Mesendoderm (in vitro differentiated cells): ENCODE measurements around the gene IL2RA.

Source experiments
- DNase-seq: peaks from one replicate; pipeline ENCODE4 v3.0.0; 2013
- H2AK5ac ChIP-seq: 2 replicates; pipeline ENCODE4 v1.6.1; 2013; ENCODE audit warnings: low read length, inconsistent platforms
- H2BK120ac ChIP-seq: 2 replicates; pipeline ENCODE4 v1.6.1; 2013; ENCODE audit warnings: low read depth, mild to moderate bottlenecking, low read length, moderate library complexity, mixed read lengths
- H2BK15ac ChIP-seq: replicated peaks from 2 replicates; pipeline ENCODE4 v1.6.1; 2013; ENCODE audit warnings: low read depth, mild to moderate bottlenecking, moderate library complexity
- H2BK5ac ChIP-seq: 2 replicates; pipeline ENCODE4 v1.6.1; 2013; ENCODE audit warnings: low read length, inconsistent platforms
- H3K18ac ChIP-seq: 2 replicates; pipeline ENCODE4 v1.6.1; 2013; ENCODE audit warnings: mild to moderate bottlenecking, low read length, mixed read lengths
- H3K23ac ChIP-seq: one replicate; pipeline ENCODE4 v1.6.1; 2013; ENCODE audit warnings: low read length
- H3K27ac ChIP-seq: 2 replicates; pipeline ENCODE4 v1.5.1; 2013; ENCODE audit warnings: low read depth, mild to moderate bottlenecking, inconsistent platforms, low read length, moderate library complexity
- H3K27me3 ChIP-seq: 2 replicates; pipeline ENCODE4 v1.6.1; 2013; ENCODE audit warnings: low read length, control low read depth, mild to moderate bottlenecking, inconsistent platforms; ENCODE audit not compliant: insufficient read depth, poor library complexity
- H3K36me3 ChIP-seq: 2 replicates; pipeline ENCODE4 v1.6.1; 2013; ENCODE audit warnings: low read length, inconsistent platforms; ENCODE audit not compliant: control insufficient read depth, insufficient read depth
- H3K4ac ChIP-seq: one replicate; pipeline ENCODE4 v1.6.1; 2013; ENCODE audit warnings: low read depth, mild to moderate bottlenecking, low read length, moderate library complexity
- H3K4me1 ChIP-seq: 2 replicates; pipeline ENCODE4 v1.6.1; 2013; ENCODE audit warnings: low read depth, low read length, inconsistent platforms; ENCODE audit not compliant: control insufficient read depth
- H3K4me2 ChIP-seq: 2 replicates; pipeline ENCODE4 v1.6.1; 2013; ENCODE audit warnings: low read length
- H3K4me3 ChIP-seq: 2 replicates; pipeline ENCODE4 v1.5.1; 2013; ENCODE audit warnings: mild to moderate bottlenecking, low read length
- H3K56ac ChIP-seq: one replicate; pipeline ENCODE4 v1.6.1; 2013; ENCODE audit warnings: low read length
- H3K79me1 ChIP-seq: 2 replicates; pipeline ENCODE4 v1.6.1; 2013; ENCODE audit warnings: low read length, inconsistent platforms
- H3K79me2 ChIP-seq: 2 replicates; pipeline ENCODE4 v1.6.1; 2013; ENCODE audit warnings: mild to moderate bottlenecking, low read length; ENCODE audit not compliant: control insufficient read depth, insufficient read depth
- H3K9ac ChIP-seq: 2 replicates; pipeline ENCODE4 v1.6.1; 2013; ENCODE audit warnings: low read length, inconsistent platforms
- H4K5ac ChIP-seq: one replicate; pipeline ENCODE4 v1.6.1; 2013; ENCODE audit warnings: low read length
- H4K8ac ChIP-seq: one replicate; pipeline ENCODE4 v1.6.1; 2013; ENCODE audit warnings: low read depth, mild to moderate bottlenecking, control low read depth, low read length, moderate library complexity
- WGBS: extraction: QIAGEN DNeasy Blood & Tissue Kit; methylation state at CpG from one replicate; pipeline ENCODE4 v1.1.7; 2013; ENCODE audit warnings: low lambda C conversion rate, missing lambda C conversion rate; ENCODE audit not compliant: insufficient coverage; ENCODE audit errors: extremely low coverage; 5-methylcytosine and 5-hydroxymethylcytosine counted together

The IL2RA gene

GRCh38 chr10:5973069-5973468 is 89.1 kb downstream of the IL2RA start:
- H3K9ac ChIP-seq, result no peak overlapping the region
- WGBS, result no CpG with 5 or more reads among the region's 4 CpGs
- peaks cover under 1% of the 10 kb centered on the region for H3K27me3 ChIP-seq
- H2AK5ac ChIP-seq, result no peak overlapping the region
- H3K4me3 ChIP-seq, result no peak overlapping the region
- no peak for DNase-seq
- H3K4me1 ChIP-seq, result no peaks in the 10 kb centered on the region
- no peak overlapping the region for H3K18ac ChIP-seq
- no peaks in the 10 kb centered on the region for H3K79me1 ChIP-seq
- no peak overlapping the region for H2BK15ac ChIP-seq
- no peak overlapping the region for H4K5ac ChIP-seq
- no peak overlapping the region for H3K4me2 ChIP-seq
- no peak overlapping the region for H2BK5ac ChIP-seq
- H3K79me2 ChIP-seq, result no peaks in the 10 kb centered on the region
- no peaks in the 10 kb centered on the region for H3K36me3 ChIP-seq
- no peak overlapping the region for H2BK120ac ChIP-seq
- H4K8ac ChIP-seq, result no peak overlapping the region
- no peak overlapping the region for H3K56ac ChIP-seq
- no peak overlapping the region for H3K27ac ChIP-seq
- H3K4ac ChIP-seq, result no peak overlapping the region
- H3K23ac ChIP-seq, result no peak overlapping the region

- no peak overlapping the region for H3K23ac ChIP-seq
- no peaks in the 10 kb centered on the region for H3K79me1 ChIP-seq
- no peak overlapping the region for H3K4ac ChIP-seq
- H3K18ac ChIP-seq, result no peak overlapping the region
- no peak overlapping the region for H2BK5ac ChIP-seq
- no peak for DNase-seq
- no peak overlapping the region for H4K8ac ChIP-seq
- no peak overlapping the region for H2AK5ac ChIP-seq
- no peak overlapping the region for H3K56ac ChIP-seq
- H3K4me2 ChIP-seq, result no peak overlapping the region
- no peak overlapping the region for H3K9ac ChIP-seq
- no peaks in the 10 kb centered on the region for H3K27me3 ChIP-seq
- no peak overlapping the region for H3K4me3 ChIP-seq
- H3K36me3 ChIP-seq, result no peaks in the 10 kb centered on the region
- WGBS, result no CpG with 5 or more reads among the region's 4 CpGs
- no peak overlapping the region for H2BK120ac ChIP-seq
- no peak overlapping the region for H3K27ac ChIP-seq
- no peak overlapping the region for H4K5ac ChIP-seq
- no peak overlapping the region for H2BK15ac ChIP-seq
- H3K4me1 ChIP-seq, result no peaks in the 10 kb centered on the region
- H3K79me2 ChIP-seq, result no peaks in the 10 kb centered on the region
Measured at GRCh38 chr10:5971886-5972285, 90.3 kb downstream of the IL2RA start.

GRCh38 chr10:5971315-5971832 is 90.8 kb downstream of the IL2RA start:
- Histone ChIP-seq H3K56ac (no peak overlapping the region), H3K4ac (no peak overlapping the region), H3K4me3 (no peak overlapping the region), H3K27me3 (no peaks in the 10 kb centered on the region), H3K4me1 (no peaks in the 10 kb centered on the region), H3K4me2 (no peak overlapping the region), H3K27ac (no peak overlapping the region), H3K79me1 (no peaks in the 10 kb centered on the region), H2BK5ac (no peak overlapping the region), H4K5ac (no peak overlapping the region), H3K23ac (no peak overlapping the region), H3K79me2 (no peaks in the 10 kb centered on the region), H3K18ac (no peak overlapping the region), H3K9ac (no peak overlapping the region), H4K8ac (no peak overlapping the region), H2BK120ac (no peak overlapping the region), H3K36me3 (no peaks in the 10 kb centered on the region), H2BK15ac (no peak overlapping the region), H2AK5ac (no peak overlapping the region)
- no CpG with 5 or more reads among the region's 8 CpGs for WGBS
- DNase-seq, result no peak

- Histone ChIP-seq H3K27me3 (no peaks in the 10 kb centered on the region), H3K36me3 (no peaks in the 10 kb centered on the region), H3K79me2 (no peaks in the 10 kb centered on the region), H3K4ac (no peak overlapping the region), H3K56ac (no peak overlapping the region), H3K27ac (no peak overlapping the region), H3K23ac (no peak overlapping the region), H4K8ac (no peak overlapping the region), H3K9ac (no peak overlapping the region), H3K18ac (no peak overlapping the region), H2BK15ac (no peak overlapping the region), H3K4me2 (no peak overlapping the region), H4K5ac (no peak overlapping the region), H2BK5ac (no peak overlapping the region), H2AK5ac (no peak overlapping the region), H3K4me1 (no peaks in the 10 kb centered on the region), H3K4me3 (no peak overlapping the region), H2BK120ac (no peak overlapping the region), H3K79me1 (no peaks in the 10 kb centered on the region)
- no peak for DNase-seq
- WGBS, result no CpG with 5 or more reads among the region's 3 CpGs
Measured at GRCh38 chr10:5970527-5970926, 91.6 kb downstream of the IL2RA start.

- WGBS, result no CpG with 5 or more reads among the region's 2 CpGs
- H3K4me2 ChIP-seq, result no peak overlapping the region
Measured at GRCh38 chr10:5970066-5970465, 92.1 kb downstream of the IL2RA start.

GRCh38 chr10:5968681-5969453 is 93.3 kb downstream of the IL2RA start:
- H3K79me1 ChIP-seq, result no peaks in the 10 kb centered on the region
- no peak for DNase-seq
- WGBS, result no CpG with 5 or more reads among the region's 9 CpGs

More at GRCh38 chr10:5970066-5970465, 92.1 kb downstream of the IL2RA start:
- Histone ChIP-seq H2AK5ac (no peak overlapping the region), H4K5ac (no peak overlapping the region), H3K18ac (no peak overlapping the region), H2BK5ac (no peak overlapping the region), H3K4ac (no peak overlapping the region), H3K27ac (no peak overlapping the region), H3K4me1 (no peaks in the 10 kb centered on the region), H4K8ac (no peak overlapping the region), H3K4me3 (no peak overlapping the region), H3K23ac (no peak overlapping the region), H3K9ac (no peak overlapping the region), H3K56ac (no peak overlapping the region), H2BK15ac (no peak overlapping the region), H3K27me3 (no peaks in the 10 kb centered on the region), H3K79me2 (no peaks in the 10 kb centered on the region), H3K36me3 (no peaks in the 10 kb centered on the region), H2BK120ac (no peak overlapping the region), H3K79me1 (no peaks in the 10 kb centered on the region)
- DNase-seq, result no peak

More at GRCh38 chr10:5968681-5969453, 93.3 kb downstream of the IL2RA start:
- Histone ChIP-seq H2BK120ac (no peak overlapping the region), H4K5ac (no peak overlapping the region), H3K27ac (no peak overlapping the region), H3K36me3 (no peaks in the 10 kb centered on the region), H4K8ac (no peak overlapping the region), H3K4me2 (no peak overlapping the region), H3K56ac (no peak overlapping the region), H2AK5ac (no peak overlapping the region), H2BK5ac (no peak overlapping the region), H3K4me3 (no peak overlapping the region), H3K4me1 (no peaks in the 10 kb centered on the region), H2BK15ac (no peak overlapping the region), H3K4ac (no peak overlapping the region), H3K9ac (no peak overlapping the region), H3K23ac (no peak overlapping the region), H3K18ac (no peak overlapping the region), H3K79me2 (no peaks in the 10 kb centered on the region), H3K27me3 (no peaks in the 10 kb centered on the region)
